ENCODE measurements around the gene CREB5. TPM values are rescaled to one million over a fixed set of nuclear protein-coding genes. Genes with fewer than 3 reads are reported as not detected.

The CREB5 gene
- total and polyA plus RNA-seq, 7 donors, result 0.80 to 42.1 (median 4.6) TPM

GRCh38 chr7:28656529-28656928 is 244.2 kb downstream of the CREB5 start:
- no peak for TF ChIP-seq POLR2A (IDR thresholded peaks at IDR 0.05)
- TF ChIP-seq POLR2AphosphoS5 (IDR thresholded peaks at IDR 0.05), result no peak
- no peak for TF ChIP-seq EP300 (IDR thresholded peaks at IDR 0.05)
- TF ChIP-seq, protein P1, sequence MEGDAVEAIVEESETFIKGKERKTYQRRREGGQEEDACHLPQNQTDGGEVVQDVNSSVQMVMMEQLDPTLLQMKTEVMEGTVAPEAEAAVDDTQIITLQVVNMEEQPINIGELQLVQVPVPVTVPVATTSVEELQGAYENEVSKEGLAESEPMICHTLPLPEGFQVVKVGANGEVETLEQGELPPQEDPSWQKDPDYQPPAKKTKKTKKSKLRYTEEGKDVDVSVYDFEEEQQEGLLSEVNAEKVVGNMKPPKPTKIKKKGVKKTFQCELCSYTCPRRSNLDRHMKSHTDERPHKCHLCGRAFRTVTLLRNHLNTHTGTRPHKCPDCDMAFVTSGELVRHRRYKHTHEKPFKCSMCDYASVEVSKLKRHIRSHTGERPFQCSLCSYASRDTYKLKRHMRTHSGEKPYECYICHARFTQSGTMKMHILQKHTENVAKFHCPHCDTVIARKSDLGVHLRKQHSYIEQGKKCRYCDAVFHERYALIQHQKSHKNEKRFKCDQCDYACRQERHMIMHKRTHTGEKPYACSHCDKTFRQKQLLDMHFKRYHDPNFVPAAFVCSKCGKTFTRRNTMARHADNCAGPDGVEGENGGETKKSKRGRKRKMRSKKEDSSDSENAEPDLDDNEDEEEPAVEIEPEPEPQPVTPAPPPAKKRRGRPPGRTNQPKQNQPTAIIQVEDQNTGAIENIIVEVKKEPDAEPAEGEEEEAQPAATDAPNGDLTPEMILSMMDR (IDR thresholded peaks at IDR 0.05), result no peak
- 76 to 88% methylated on average over 1 of the region's 1 CpG for WGBS, 2 donors
- Histone ChIP-seq H3K36me3 (no peaks in the 10 kb centered on the region), H3K4me3 (no peak overlapping the region), H3K27me3 (no peaks in the 10 kb centered on the region), H3K27ac (no peak overlapping the region), H3K9me3 (peaks cover 0 to 2% (median 0%) of the 10 kb centered on the region in 4 donors), H3K4me1 (no peaks in the 10 kb centered on the region)
- DNase-seq, result no peak
- intact Hi-C loops (cut with DNase I), result no loop called here

- Histone ChIP-seq H3K4me1 (no peaks in the 10 kb centered on the region), H3K27me3 (no peaks in the 10 kb centered on the region), H3K36me3 (no peaks in the 10 kb centered on the region), H3K27ac (no peak overlapping the region), H3K4me3 (no peak overlapping the region), H3K9me3 (peaks cover 0 to 2% (median 0%) of the 10 kb centered on the region in 4 donors)
- 54 to 80% methylated on average over 5 of the region's 5 CpGs for WGBS, 2 donors
- intact Hi-C loops (cut with DNase I), result no loop called here
- TF ChIP-seq POLR2AphosphoS5 (IDR thresholded peaks at IDR 0.05), result no peak
- no peak for TF ChIP-seq EP300 (IDR thresholded peaks at IDR 0.05)
- TF ChIP-seq, protein P1 (IDR thresholded peaks at IDR 0.05), result no peak
- no peak for TF ChIP-seq POLR2A (IDR thresholded peaks at IDR 0.05)
- no peak for DNase-seq
Observed at GRCh38 chr7:28658381-28658780, 246.1 kb downstream of the CREB5 start.

DNA sequence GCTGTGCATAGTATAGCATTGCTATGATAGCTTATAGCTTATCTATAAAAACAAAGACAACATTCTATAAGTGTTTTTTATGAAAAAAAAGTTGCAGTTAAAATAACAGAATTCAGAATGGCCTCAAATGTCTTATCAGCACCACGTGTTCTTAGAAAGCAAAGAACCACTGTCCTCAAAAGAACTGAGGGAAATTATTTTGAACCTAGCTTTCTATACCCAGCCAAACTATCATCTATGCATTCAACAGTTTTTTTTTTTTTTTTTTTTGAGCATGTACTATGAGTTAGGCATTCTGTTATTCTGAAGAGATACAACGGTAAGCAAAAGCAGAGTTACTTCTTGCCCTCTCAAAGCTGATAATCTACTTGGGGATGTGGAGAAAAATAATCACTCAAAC is 247.8 kb downstream of the CREB5 start:
- Histone ChIP-seq H3K4me3 (no peak overlapping the region), H3K4me1 (no peaks in the 10 kb centered on the region), H3K9me3 (peaks cover 0 to 2% (median 0%) of the 10 kb centered on the region in 4 donors), H3K36me3 (no peaks in the 10 kb centered on the region), H3K27me3 (no peaks in the 10 kb centered on the region), H3K27ac (no peak overlapping the region)
- DNase-seq, result no peak
- no peak for TF ChIP-seq POLR2A (IDR thresholded peaks at IDR 0.05)
- no peak for TF ChIP-seq EP300 (IDR thresholded peaks at IDR 0.05)
- TF ChIP-seq, protein P1 (IDR thresholded peaks at IDR 0.05), result no peak
- TF ChIP-seq POLR2AphosphoS5 (IDR thresholded peaks at IDR 0.05), result no peak
- WGBS, 2 donors, result 72 to 85% methylated on average over 2 of the region's 2 CpGs
- intact Hi-C loops (cut with DNase I), result no loop called here

GRCh38 chr7:28661826-28662595 is 249.7 kb downstream of the CREB5 start:
- Histone ChIP-seq H3K9me3 (peaks cover 0 to 2% (median 0%) of the 10 kb centered on the region in 4 donors), H3K36me3 (no peaks in the 10 kb centered on the region), H3K4me1 (no peaks in the 10 kb centered on the region), H3K4me3 (no peak overlapping the region), H3K27me3 (no peaks in the 10 kb centered on the region), H3K27ac (no peak overlapping the region)
- no peak for TF ChIP-seq POLR2A (IDR thresholded peaks at IDR 0.05)
- TF ChIP-seq POLR2AphosphoS5 (IDR thresholded peaks at IDR 0.05), result no peak
- TF ChIP-seq, protein P1 (IDR thresholded peaks at IDR 0.05), result no peak
- no peak for TF ChIP-seq EP300 (IDR thresholded peaks at IDR 0.05)
- DNase-seq, result no peak
- 46 to 71% methylated on average over 12 of the region's 12 CpGs for WGBS, 2 donors
- intact Hi-C loops (cut with DNase I), result no loop called here
